Activated CD4-positive, alpha-beta T cell treated with anti-CD3 and anti-CD28 coated beads for 36 hours (primary cell): ENCODE results near the gene NAA10. TPM values are rescaled to one million over a fixed set of nuclear protein-coding genes. Genes with fewer than 3 reads are reported as not detected.

Source experiments
- ATAC-seq: fragments of 200-7000 bp; cut with Tn5 transposase; one replicate; pipeline ENCODE4 v1.10.0; 2021; ENCODE audit warnings: mild to moderate bottlenecking, moderate library complexity
- CTCF ChIA-PET: fragments of 350-600 bp; sonication (Branson Sonifier 250); formaldehyde crosslinking; loops from one replicate; lab custom pipeline; 2021; ENCODE audit warnings: antibody characterized with exemption; lab: Charles Lee
- POLR2A ChIA-PET: fragments of 350-600 bp; sonication (Branson Sonifier 250); formaldehyde crosslinking; loops from one replicate; lab custom pipeline; 2021; ENCODE audit warnings: antibody characterized with exemption, inconsistent platforms; lab: Charles Lee
- DNase-seq: peaks from one replicate; pipeline ENCODE4 v3.0.0-alpha.2; 2020
- H3K27ac Mint-ChIP-seq: one replicate; pipeline ENCODE4 v1.8.0; 2021; ENCODE audit warnings: mixed read lengths
- H3K27me3 Mint-ChIP-seq: one replicate; pipeline ENCODE4 v1.8.0; 2021; ENCODE audit warnings: mixed read lengths
- H3K36me3 Mint-ChIP-seq: one replicate; pipeline ENCODE4 v1.8.0; 2021; ENCODE audit warnings: low read depth, mixed read lengths
- H3K4me1 Mint-ChIP-seq: one replicate; pipeline ENCODE4 v1.8.0; 2021; ENCODE audit warnings: mixed read lengths
- H3K4me3 Mint-ChIP-seq: one replicate; pipeline ENCODE4 v1.8.0; 2021; ENCODE audit warnings: mild to moderate bottlenecking, moderate library complexity, mixed read lengths
- H3K9me3 Mint-ChIP-seq: one replicate; pipeline ENCODE4 v1.8.0; 2021; ENCODE audit warnings: low read depth, mixed read lengths
- intact Hi-C, 2 experiments: fragments of 100-400 bp; cut with DNase I in 1 of 2; cut with micrococcal nuclease in 1 of 2; formaldehyde crosslinking; loops; one replicate each; pipeline versions ENCODE4 v1.14.2 to v1.15.1; 2022 to 2024; cut with DNase I, micrococcal nuclease
- total RNA-seq, 2 experiments: library from RNA; stranded (reverse); gene quantifications; one replicate each; pipeline ENCODE4 v1.2.3, GENCODE V29; 2021

Gene NAA10
- total RNA-seq, 2 experiments from 2014 or later, result 108 to 115 TPM

DNA sequence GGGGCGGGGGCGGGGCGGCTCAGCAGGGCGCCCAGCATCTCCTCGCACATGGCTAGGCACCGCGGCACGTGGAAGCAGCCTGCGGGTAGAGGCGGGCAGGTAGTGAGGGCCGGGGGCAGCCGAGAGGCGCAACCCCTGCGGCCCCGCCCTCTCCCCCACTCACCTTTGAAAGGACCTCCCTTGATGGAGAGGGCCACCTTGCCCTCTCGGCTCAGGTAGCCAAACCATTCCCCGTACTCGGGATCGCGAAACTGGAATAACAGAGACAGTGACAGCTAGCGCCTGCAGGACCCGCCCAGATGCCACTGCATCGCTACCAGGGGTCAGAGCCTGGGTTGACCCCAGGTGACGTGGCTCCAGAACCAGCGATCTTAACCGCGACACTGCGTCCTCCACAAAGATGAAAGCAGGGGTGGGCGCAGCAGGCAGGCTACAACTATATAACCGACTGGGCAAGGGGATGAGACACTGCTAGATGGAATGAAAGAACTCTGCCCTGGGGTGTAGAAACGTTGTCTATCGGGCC lies 552 bp upstream of the NAA10 start:
- Mint-ChIP-seq H3K36me3 (peaks cover 5% of the 10 kb centered on the region), H3K27ac (peak overlapping the region; percentile 42), H3K9me3 (no peaks in the 10 kb centered on the region), H3K4me3 (peak overlapping the region; percentile 68), H3K4me1 (peaks cover 21% of the 10 kb centered on the region), H3K27me3 (no peaks in the 10 kb centered on the region)
- no peak for DNase-seq
- CTCF ChIA-PET, result interaction anchor here (1.1 to 2.5 kb wide), 4 partner anchors 10 to 54 kb away, joined by 4 to 8 read pairs (median 6); partner anchors contain the start of gene ARHGAP4
- intact Hi-C loops, result loop anchor here in 1 of 2 experiments (1.0 kb wide), 1 partner anchor 12 kb away; no protein-coding TSS in a partner anchor
- ATAC-seq, result no peak
- POLR2A ChIA-PET, result interaction anchor here (1.2 kb wide), 1 partner anchor 9 kb away, joined by 5 read pairs; no protein-coding TSS in a partner anchor

- H3K27ac Mint-ChIP-seq, result peak overlapping the region; percentile 51
- no peak for DNase-seq
- no peak for ATAC-seq
- intact Hi-C loops, result no loop called here
- H3K9me3 Mint-ChIP-seq, result no peaks in the 10 kb centered on the region
- peaks cover 21% of the 10 kb centered on the region for H3K4me1 Mint-ChIP-seq
- POLR2A ChIA-PET, result interaction anchor here (0.6 to 1.2 kb wide), 2 partner anchors 8 to 141 kb away, joined by 3 to 5 read pairs; no protein-coding TSS in a partner anchor
- H3K36me3 Mint-ChIP-seq, result peaks cover 5% of the 10 kb centered on the region
- CTCF ChIA-PET, result interaction anchor here (0.9 to 2.5 kb wide), 5 partner anchors 9 to 55 kb away, joined by 3 to 8 read pairs (median 5); partner anchors contain the start of gene ARHGAP4
- no peaks in the 10 kb centered on the region for H3K27me3 Mint-ChIP-seq
- peak overlapping the region; percentile 81 for H3K4me3 Mint-ChIP-seq
Measured at GRCh38 chrX:153934148-153934761, 582 bp downstream of the NAA10 start.

DNA sequence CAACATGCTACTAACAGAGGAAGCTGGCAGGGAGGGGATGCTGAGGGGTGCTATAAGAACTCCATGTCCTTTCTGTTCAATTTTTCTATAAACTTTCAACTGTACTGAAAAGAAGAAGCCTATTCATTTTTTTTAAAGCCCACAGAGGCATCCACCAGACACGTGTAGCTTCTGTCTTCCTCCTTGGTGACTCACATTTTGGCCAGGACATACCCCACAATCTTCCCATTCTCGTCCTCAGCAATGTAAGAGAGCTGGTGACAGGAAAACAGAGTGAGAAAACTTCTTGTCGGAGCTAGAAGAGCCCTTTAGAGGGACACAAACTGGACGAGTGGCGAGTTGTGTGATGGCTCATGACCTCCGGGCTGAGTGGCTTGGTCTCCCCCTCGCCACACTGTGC lies 1.1 kb downstream of the NAA10 start:
- CTCF ChIA-PET, result interaction anchor here (1.0 to 2.5 kb wide), 3 partner anchors 14 to 35 kb away, joined by 3 to 8 read pairs (median 3); no protein-coding TSS in a partner anchor
- POLR2A ChIA-PET, result interaction anchor here (0.6 kb wide), 1 partner anchor 140 kb away, joined by 3 read pairs; no protein-coding TSS in a partner anchor
- ATAC-seq, result no peak
- DNase-seq, result no peak
- no peaks in the 10 kb centered on the region for H3K9me3 Mint-ChIP-seq
- no peaks in the 10 kb centered on the region for H3K27me3 Mint-ChIP-seq
- peaks cover 5% of the 10 kb centered on the region for H3K36me3 Mint-ChIP-seq
- H3K4me1 Mint-ChIP-seq, result peaks cover 25% of the 10 kb centered on the region
- H3K27ac Mint-ChIP-seq, result peak overlapping the region; percentile 51
- H3K4me3 Mint-ChIP-seq, result peak overlapping the region; percentile 81
- intact Hi-C loops, result no loop called here

- Mint-ChIP-seq H3K27me3 (no peaks in the 10 kb centered on the region), H3K27ac (no peak overlapping the region), H3K36me3 (peaks cover 7% of the 10 kb centered on the region), H3K4me3 (no peak overlapping the region), H3K4me1 (peaks cover 21% of the 10 kb centered on the region), H3K9me3 (no peaks in the 10 kb centered on the region)
- CTCF ChIA-PET, result interaction anchor here (1.5 kb wide), 1 partner anchor 8 kb away, joined by 5 read pairs; no protein-coding TSS in a partner anchor
- POLR2A ChIA-PET, result no interaction called here
- intact Hi-C loops, result no loop called here
- ATAC-seq (no peak), DNase-seq (no peak)
Measured at GRCh38 chrX:153932220-153932915, 2.5 kb downstream of the NAA10 start.

- DNase-seq (no peak), ATAC-seq (no peak)
- CTCF ChIA-PET, result interaction anchor here (1.5 kb wide), 1 partner anchor 8 kb away, joined by 5 read pairs; no protein-coding TSS in a partner anchor
- no peaks in the 10 kb centered on the region for H3K27me3 Mint-ChIP-seq
- H3K36me3 Mint-ChIP-seq, result peaks cover 7% of the 10 kb centered on the region
- H3K9me3 Mint-ChIP-seq, result no peaks in the 10 kb centered on the region
- no peak overlapping the region for H3K4me3 Mint-ChIP-seq
- H3K4me1 Mint-ChIP-seq, result peaks cover 21% of the 10 kb centered on the region
- intact Hi-C loops, result no loop called here
- peak overlapping the region; percentile 65 for H3K27ac Mint-ChIP-seq
- POLR2A ChIA-PET, result interaction anchor here (0.8 kb wide), 1 partner anchor 14 kb away, joined by 3 read pairs; no protein-coding TSS in a partner anchor
Measured at GRCh38 chrX:153931748-153932147, 3.1 kb downstream of the NAA10 start.

- Mint-ChIP-seq H3K27ac (peak overlapping the region; percentile 65), H3K36me3 (peaks cover 7% of the 10 kb centered on the region), H3K4me3 (no peak overlapping the region), H3K27me3 (no peaks in the 10 kb centered on the region), H3K9me3 (no peaks in the 10 kb centered on the region), H3K4me1 (peaks cover 21% of the 10 kb centered on the region)
- intact Hi-C loops, result no loop called here
- CTCF ChIA-PET, result no interaction called here
- POLR2A ChIA-PET, result interaction anchor here (0.8 kb wide), 1 partner anchor 15 kb away, joined by 3 read pairs; no protein-coding TSS in a partner anchor
- ATAC-seq, result no peak
- no peak for DNase-seq
Measured at GRCh38 chrX:153931151-153931550, 3.7 kb downstream of the NAA10 start.

GRCh38 chrX:153930011-153930910 lies 4.6 kb downstream of the NAA10 start:
- no peaks in the 10 kb centered on the region for H3K9me3 Mint-ChIP-seq
- peaks cover 21% of the 10 kb centered on the region for H3K4me1 Mint-ChIP-seq
- CTCF ChIA-PET, result interaction anchor here (0.9 kb wide), 1 partner anchor 8 kb away, joined by 8 read pairs; no protein-coding TSS in a partner anchor

DNA sequence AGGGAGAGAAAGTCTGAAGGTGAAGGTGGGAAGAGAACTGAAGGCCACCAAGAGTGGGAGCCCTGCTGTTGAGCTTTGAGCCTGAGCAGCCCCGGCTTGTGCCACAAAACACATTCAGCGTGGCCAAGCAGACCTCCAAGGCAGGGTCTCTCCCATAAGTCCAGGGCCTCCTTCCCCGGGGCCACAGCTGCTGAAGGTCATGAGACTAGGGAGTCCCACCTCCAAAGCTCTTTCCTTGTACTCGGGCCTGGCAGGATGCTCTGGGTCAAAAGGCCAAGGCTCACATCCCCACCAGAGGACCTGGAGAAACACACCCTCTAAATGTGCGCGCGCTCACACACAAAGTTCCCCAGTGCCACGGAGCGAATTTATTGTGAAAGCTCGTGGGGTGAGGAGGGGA lies 5.3 kb downstream of the NAA10 start:
- DNase-seq (no peak), ATAC-seq (no peak)
- Mint-ChIP-seq H3K36me3 (peaks cover 11% of the 10 kb centered on the region), H3K9me3 (no peaks in the 10 kb centered on the region), H3K27me3 (no peaks in the 10 kb centered on the region), H3K27ac (peak overlapping the region; percentile 81), H3K4me3 (peak overlapping the region; percentile 80), H3K4me1 (peaks cover 21% of the 10 kb centered on the region)
- intact Hi-C loops, result loop anchor here (2.0 to 10.0 kb wide), 5 partner anchors 88 to 833 kb away; partner anchors contain the start of genes DKC1 (in 1 of the 2), EMD (in 1 of the 2), FLNA (in 1 of the 2) and IDH3G (in 1 of the 2)
- ChIA-PET POLR2A (interaction anchor here (0.9 kb wide), 1 partner anchor 37 kb away, joined by 3 read pairs; no protein-coding TSS in a partner anchor), CTCF (interaction anchor here (0.9 to 1.5 kb wide), 2 partner anchors 9 to 165 kb away, joined by 5 to 8 read pairs; partner anchors contain the start of gene PLXNB3)

More at GRCh38 chrX:153930011-153930910, 4.6 kb downstream of the NAA10 start:
- POLR2A ChIA-PET, result interaction anchor here (0.9 kb wide), 1 partner anchor 37 kb away, joined by 3 read pairs; no protein-coding TSS in a partner anchor
- intact Hi-C loops, result no loop called here
- Mint-ChIP-seq H3K27ac (peak overlapping the region; percentile 19), H3K36me3 (peaks cover 9% of the 10 kb centered on the region), H3K27me3 (no peaks in the 10 kb centered on the region), H3K4me3 (no peak overlapping the region)
- no peak for ATAC-seq
- DNase-seq, result no peak

DNA sequence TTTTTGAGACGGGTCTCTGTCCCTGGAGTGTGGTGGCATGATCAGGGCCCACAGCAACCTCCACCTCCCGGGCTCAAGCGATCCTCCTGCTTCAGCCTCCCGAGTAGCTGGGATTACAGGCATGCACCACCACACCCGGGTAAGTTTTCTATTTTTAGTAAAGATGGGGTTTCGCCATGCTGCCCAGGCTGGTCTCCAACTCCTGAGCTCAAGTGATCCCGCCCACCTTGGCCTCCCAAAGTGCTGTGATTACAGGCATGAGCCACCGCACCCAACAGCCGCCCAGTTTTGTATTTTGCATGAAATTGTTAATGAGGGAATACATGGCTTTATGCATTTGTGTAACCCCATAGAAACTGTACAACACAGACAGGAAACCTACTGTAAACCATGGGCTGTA lies 6.0 kb downstream of the NAA10 start:
- no peak for DNase-seq
- CTCF ChIA-PET, result interaction anchor here (0.5 to 1.6 kb wide), 7 partner anchors 11 to 588 kb away, joined by 3 to 12 read pairs (median 3); partner anchors contain the start of genes PLXNB3, RENBP and SSR4
- H3K27ac Mint-ChIP-seq, result peak overlapping the region; percentile 81
- H3K4me3 Mint-ChIP-seq, result peak overlapping the region; percentile 80
- peaks cover 25% of the 10 kb centered on the region for H3K4me1 Mint-ChIP-seq
- H3K36me3 Mint-ChIP-seq, result peaks cover 16% of the 10 kb centered on the region
- intact Hi-C loops, result loop anchor here (1.0 to 10.0 kb wide), 13 partner anchors 18 to 834 kb away; partner anchors contain the start of genes IDH3G (in 2 of the 2), SSR4 (in 2 of the 2), ABCD1 (in 1 of the 2) and BCAP31 (in 1 of the 2)
- POLR2A ChIA-PET, result interaction anchor here (1.0 kb wide), 1 partner anchor 38 kb away, joined by 3 read pairs; no protein-coding TSS in a partner anchor
- H3K27me3 Mint-ChIP-seq, result no peaks in the 10 kb centered on the region
- no peaks in the 10 kb centered on the region for H3K9me3 Mint-ChIP-seq
- no peak for ATAC-seq
